Activated CD4-positive, alpha-beta T cell treated with anti-CD3 and anti-CD28 coated beads for 48 hours (primary cell): ENCODE data around the gene LIMS4.
"Not testable (repeated sequence)": the region's sequence is repeated elsewhere in the genome, so short reads cannot be mapped to it uniquely, and the experiment has no call there.

Source experiments
- DNase-seq: peaks from one replicate; pipeline ENCODE4 v3.0.0-alpha.2; 2020

The LIMS4 gene

DNA sequence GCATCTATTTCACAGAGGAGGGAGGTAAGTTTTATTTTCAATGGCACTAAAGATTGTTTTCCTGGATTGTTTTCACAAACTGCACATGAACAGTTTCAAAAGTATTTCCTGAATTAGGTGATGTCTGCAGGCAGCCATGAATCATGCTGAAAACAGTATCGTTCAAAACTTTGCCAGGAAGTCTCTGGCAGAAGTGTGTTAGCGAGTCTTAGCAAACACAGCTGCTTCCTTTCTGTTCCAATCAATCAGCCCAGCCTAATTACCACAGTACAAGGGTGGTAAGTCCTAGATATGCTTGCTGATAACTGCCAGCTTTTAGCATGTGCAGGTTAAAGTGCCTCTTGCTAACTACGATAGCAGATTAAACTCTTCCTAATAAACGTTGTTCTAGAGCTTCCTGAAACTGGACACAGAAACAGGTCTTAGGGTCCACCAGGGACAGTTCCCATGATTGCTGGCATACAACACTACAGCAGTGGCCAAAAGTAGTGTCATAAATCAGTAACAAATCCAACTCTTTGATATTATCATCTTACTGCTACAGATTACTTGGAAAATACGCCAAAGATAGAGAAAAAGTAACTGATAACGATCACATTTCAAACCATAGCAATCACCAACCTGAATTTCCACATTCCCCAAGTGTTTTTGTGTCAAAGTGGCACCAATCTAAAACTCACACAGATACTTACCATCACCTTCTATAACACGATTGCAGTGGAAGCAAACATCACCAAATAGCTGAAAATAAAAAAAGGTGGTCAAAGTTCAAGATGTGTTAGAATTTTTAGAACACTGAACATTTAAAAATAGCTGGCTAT is 23.3 kb downstream of the LIMS4 start:
- not testable (repeated sequence) for DNase-seq

DNA sequence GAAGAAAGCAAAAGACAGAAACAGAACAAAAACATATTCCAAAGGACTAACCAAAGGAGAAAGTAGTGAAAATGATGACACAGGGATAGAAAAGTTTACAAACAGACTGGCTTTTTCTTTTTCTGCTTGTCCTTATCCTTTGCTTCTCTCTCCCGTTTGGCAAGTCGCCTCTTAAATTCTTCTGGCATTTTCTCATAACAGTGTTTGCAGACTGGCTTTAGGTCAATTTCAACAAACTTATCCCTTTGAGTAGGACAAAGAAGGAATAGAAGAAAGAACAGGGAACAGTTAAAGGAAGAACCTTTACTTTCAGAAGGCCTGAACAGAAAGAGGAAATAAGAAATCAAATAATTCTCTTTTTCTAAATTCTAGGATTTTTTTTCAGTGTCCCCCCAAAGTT is 26.0 kb downstream of the LIMS4 start:
- DNase-seq = not testable (repeated sequence)

DNA sequence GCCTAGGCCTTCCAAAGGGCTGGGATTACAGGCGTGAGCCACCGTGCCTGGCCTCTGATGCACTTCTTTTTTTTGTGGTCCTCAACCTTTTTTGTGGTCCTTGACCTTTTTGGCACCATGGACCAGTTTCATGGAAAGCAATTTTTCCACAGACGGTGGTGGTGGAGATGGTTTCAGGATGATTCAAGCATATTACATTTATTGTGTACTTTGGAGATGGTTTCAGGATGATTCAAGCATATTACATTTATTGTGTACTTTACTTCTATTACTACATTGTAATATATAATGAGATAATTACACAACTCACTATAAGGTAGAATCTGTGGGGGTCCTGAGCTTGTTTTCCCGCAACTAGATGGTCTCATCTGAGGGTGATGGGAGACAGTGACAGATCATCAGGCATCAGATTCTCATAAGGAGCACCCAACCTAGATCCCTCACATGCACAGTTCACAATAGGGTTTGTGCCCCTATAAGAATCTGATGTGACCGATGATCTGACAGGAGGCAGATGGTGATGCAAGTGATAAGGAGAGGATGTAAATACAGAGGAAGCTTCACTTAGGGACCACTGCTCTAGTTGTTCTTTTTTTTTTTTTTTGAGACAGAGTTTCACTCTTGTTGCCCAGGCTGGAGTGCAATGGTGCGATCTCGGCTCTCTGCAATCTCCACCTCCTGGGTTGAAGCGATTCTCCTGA is 29.2 kb downstream of the LIMS4 start:
- not testable (repeated sequence) for DNase-seq

DNA sequence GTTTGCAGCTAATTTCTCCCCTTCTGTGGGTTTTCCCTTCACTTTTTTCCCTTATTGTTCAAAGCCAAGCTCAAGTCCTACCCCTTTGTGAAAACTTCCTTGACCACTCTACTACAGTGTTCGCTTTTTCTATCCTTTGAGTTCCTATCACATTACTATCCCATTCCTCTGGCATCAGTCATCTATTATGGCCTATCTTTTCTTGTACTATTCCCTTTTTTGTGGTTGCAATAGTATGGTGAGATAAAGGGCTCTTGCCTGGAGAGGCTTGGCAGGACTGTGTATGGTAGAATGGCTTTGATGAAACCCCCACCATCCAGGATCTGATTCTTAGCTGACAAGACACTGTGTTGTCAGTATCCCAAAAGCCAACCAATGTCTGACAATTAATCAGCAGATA is 30.7 kb downstream of the LIMS4 start:
- DNase-seq = not testable (repeated sequence)

DNA sequence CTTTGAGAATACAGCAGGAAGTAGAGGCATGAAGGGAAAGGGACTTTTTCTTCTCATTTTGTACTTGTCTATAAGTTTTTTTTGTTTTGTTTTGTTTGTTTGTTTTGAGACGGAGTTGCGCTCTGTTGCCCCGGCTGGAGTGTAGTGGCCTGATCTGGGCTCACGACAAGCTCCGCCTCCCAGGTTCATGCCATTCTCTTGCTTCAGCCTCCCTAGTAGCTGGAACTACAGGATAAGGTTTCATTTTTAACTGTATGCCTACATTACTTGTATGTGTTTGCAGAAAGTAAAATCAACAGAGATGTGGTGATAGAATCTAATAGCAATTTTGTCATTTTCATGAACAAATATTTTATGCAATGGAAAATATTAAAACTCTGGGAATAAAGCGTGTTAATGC is 38.1 kb downstream of the LIMS4 start:
- not testable (repeated sequence) for DNase-seq

DNA sequence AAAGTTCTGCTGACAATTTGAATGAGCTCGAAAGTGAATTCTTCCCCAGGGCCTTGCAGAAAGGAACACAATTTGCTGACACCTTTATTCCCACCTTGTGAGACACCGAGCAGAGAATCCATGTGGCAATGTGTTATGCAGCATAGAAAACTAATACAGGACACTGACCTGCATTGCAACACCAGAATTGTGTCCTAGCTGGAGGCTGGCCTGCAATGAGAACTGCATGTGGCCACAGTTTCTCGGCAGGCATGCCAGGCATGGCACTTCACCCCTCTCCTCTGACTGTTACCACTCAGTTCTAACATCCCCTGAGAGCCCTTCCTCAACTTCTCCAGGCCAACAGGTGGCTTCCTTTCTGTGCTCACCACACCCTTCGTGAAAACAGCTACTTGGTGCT is 46.9 kb downstream of the LIMS4 start:
- DNase-seq = not testable (repeated sequence)

DNA sequence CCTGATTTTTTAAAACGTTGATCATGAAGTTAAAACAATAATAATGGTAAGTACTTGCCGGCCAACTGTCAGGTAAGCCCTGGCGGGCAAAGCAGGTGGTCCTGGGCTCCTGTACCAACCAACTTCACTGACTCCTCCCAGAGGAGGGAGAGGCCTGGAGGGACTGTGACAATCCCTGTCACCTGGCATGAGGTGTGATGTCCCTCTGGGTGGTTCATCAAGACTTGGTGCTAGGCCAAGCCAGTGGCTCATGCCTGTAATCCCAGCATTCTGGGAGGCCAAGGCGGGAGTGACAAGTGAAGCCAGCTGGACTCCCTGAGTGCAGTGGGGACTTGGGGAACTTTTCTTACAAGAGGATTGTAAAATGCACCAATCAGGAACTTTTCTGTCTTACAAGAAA is 48.2 kb downstream of the LIMS4 start:
- DNase-seq = not testable (repeated sequence)

DNA sequence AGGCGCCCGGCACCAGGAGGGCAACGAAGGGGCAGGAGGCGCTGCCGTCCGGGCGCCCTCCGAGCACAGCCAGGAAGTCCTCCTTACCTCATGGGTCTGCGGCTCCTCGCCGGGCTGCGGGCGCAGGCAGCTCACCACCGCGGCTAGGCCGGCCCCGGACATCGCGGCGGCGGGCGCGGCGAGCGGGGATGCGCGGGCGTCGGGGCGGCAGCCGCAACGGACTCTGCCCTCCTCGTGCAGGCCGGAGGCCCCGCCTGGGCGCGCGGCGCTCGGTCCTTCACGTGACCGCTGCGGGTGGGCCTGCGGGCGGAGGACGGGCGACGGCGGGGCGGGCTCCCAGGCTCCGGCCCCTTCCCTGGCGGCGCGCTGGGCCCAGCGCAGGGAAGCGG is 49.0 kb downstream of the LIMS4 start:
- DNase-seq = not testable (repeated sequence)

DNA sequence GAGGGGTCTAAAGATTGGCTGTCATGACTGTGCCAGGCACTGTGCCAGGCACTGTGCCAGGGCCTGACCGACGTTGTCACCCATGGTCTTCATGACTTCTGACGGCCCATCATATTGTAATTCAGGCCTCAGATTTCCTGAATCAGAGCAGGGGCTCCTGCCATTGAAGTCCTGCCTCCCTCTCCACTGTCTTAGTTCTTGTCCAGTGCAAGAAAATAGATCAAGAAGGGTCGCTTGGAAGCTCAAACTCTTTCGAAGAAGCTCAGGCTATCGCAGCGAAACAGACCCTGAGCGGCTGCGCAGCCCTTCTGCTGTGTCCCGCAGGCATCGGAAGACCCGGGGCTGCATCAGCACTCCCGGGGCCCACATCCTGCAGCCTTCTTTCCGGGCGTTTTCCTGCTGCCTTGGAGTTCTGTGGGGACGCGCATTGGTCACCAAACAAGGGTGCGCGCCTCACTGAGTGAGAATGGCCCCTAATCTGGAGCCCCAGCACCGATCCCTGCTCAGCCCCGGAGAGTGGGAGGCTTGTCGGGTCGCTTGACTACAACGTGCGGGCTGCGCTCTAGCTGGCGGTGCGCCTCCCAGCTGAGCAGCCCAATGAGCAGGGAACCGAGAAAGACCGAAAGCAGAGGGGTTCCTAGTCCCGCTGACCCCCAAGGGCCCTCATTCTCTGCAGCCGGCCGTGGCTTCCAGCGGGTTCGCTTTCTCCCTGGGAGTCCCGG is 49.6 kb downstream of the LIMS4 start:
- DNase-seq = not testable (repeated sequence)

DNA sequence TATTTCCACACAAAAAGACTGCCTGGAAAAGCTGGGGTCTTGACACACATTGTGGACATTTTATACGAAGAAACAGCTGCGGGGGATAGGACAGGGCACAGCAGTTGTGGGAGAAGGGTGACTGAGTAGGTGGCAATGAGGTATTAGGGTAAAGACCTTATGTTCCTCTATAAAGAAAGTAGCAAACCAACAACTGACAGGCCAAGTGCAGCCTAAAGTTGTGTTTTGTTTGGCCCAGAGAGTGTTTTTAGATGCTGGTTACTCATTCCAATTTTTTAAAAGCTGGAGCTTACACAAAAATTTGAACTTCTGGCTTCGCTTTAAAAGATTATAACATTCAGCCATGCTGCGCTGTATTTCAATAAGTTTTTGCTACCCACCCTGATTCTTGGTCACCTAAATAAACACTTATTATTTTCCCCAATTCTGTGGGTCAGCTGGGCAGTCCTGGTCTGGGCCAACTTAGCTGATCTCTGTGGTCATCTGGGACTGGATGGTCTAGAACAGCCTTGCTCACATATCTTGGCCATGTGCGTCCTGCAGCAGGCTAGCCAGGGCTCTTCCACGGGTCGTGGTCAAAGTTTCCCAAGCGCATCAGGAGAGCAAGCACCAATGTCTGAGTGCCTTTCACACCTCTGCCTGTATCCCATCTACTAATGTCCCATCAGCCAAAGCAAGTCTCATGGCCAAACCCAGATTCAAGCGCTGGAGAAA is 51.8 kb downstream of the LIMS4 start:
- not testable (repeated sequence) for DNase-seq

DNA sequence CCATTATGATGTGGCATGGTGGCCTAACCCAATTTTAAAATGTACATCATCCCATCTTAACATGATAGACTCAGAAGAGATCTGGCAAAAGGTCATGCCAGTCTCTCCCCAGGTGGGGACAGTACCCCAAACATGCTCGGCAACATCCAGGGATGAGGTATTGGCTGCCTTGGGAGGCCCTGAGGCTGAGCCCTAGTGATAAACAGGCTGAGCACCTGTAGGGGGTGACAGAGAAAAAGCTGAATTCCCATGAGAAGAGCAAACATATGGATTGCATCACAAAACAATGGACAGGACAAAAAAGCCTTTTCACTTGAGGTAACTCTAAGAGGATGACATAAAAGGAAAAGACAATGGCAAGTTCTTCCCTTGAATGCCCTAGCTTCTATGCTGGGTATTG is 65.5 kb downstream of the LIMS4 start:
- not testable (repeated sequence) for DNase-seq

DNA sequence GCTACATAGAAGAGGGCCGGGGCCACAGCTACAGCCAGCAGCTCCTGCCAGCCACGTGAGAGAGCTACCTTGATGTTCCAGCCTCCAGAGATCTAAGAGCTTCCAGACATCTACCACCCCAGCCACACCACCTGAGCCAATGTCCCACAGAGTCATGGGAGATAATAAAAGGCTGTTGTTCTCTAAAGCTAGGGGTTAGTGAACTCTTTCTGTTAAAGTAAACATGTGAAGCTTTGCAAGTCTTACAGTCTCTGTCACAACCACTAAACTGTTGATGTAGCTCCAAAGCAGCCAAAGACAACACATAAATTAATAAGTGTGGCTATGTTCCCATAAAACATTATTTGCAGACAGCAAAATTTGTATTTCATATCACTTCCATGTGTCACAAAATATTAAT is 67.6 kb downstream of the LIMS4 start:
- DNase-seq = not testable (repeated sequence)

DNA sequence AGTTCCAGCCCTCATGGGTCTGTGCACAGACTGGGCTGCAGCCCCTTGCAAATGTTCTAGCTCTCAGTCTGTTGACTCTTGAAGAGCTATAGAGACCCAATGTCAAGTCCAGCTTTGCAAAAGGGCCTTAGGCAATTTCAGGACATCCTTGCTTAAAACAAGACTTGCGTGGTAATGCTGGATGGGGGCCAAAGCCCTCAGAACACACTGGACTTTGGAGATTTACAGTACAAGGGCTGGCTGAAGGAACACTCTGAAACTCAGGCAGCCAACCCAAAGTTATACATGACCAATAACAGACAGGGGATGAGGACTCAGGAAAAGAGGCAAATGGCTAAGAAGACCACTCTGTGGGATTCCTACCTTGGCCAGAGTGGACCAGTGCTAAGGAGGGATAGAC is 68.4 kb downstream of the LIMS4 start:
- not testable (repeated sequence) for DNase-seq

DNA sequence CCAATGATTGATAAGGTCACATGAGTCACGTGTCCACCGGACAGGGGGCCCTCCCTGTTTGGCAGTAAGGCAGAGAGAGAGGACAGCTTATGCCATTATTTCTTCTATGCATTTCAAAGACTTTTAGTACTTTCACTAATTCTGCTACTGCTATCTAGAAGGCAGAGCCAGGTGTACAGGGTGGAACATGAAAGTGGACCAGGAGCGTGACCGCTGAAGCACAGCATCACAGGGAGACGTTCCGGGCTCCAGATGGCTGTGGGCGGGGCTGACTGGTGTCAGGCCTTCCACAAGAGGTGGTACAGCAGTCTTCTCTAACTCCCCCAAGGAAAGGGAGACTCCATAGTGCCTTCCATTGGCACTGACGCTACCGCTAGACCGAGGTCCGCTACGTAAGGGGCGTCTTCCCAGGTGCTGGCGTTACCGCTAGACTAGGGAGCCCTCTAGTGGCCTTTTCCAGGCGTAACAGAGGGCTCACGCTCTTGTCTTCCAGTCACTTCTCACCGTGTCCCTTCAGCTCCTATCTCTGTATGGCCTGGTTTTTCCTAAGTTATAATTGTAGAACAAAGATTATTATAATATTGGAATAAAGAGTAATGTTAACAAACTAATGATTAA is 71.5 kb downstream of the LIMS4 start:
- not testable (repeated sequence) for DNase-seq

DNA sequence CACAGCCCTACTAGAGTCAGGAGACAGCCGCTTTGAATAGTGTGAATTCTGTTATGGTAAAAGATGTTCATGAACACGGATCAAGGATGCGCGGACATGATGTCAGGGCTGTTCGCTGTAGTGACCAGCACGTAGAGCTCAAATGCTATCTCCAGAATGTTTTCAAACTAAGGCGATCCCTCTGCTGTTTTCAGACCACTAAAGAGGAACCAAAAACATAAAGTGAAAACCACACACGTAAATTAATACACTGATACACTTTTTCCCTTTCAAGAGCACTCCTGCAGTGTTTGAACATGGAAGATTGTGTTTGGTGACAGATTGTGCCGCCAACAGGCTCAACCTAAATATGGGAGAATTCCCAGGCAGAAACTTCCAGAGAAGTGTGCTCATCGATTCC is 73.2 kb downstream of the LIMS4 start:
- not testable (repeated sequence) for DNase-seq

DNA sequence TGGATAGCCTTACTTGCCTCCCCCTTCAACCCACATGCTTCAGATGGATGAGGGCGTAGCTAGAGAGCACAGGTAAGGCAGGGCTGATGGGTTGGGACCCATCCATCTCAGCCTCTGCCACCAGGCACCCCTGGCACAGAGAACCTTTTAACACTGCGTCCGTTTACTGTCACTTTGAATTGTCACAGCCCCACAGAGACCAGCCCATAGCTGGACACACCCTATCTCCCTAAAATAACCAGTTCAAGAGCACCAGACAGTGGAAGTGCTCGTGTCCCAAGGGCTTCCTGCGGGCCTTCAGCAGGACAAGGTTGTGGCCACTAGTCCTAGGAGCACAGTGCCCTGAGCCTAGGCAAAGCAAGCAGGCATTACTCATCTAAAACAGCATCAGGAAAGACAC is 76.6 kb downstream of the LIMS4 start:
- not testable (repeated sequence) for DNase-seq
